ENCODE results near the gene MAIP1.

Gene MAIP1

GRCh38 chr2:199951023-199951422 is 4.4 kb upstream of the MAIP1 start:
- TF ChIP-seq ESRRG (CRISPR knock-in tag; IDR thresholded peaks at IDR 0.05) (no peak), PPARA (CRISPR knock-in tag; IDR thresholded peaks at IDR 0.05; ENCODE audit: borderline replicate concordance) (no peak), ZNF565 (CRISPR knock-in tag; conservative IDR thresholded peaks at IDR 0.05; ENCODE audit: low read depth) (no peak), POU6F1 (CRISPR knock-in tag; IDR thresholded peaks at IDR 0.05; ENCODE audit: borderline replicate concordance, low read depth) (no peak), ARNTL (CRISPR knock-in tag; IDR thresholded peaks at IDR 0.05; ENCODE audit: borderline replicate concordance, low read depth) (no peak), GLIS3 (CRISPR knock-in tag; IDR thresholded peaks at IDR 0.05) (no peak), ZNF70 (CRISPR knock-in tag; IDR thresholded peaks at IDR 0.05) (no peak), RARB (CRISPR knock-in tag; IDR thresholded peaks at IDR 0.05) (no peak), CSRNP3 (CRISPR knock-in tag; IDR thresholded peaks at IDR 0.05) (no peak), PATZ1 (CRISPR knock-in tag; IDR thresholded peaks at IDR 0.05; ENCODE audit: borderline replicate concordance) (no peak), CSDC2 (CRISPR knock-in tag; IDR thresholded peaks at IDR 0.05) (no peak), ZFP30 (CRISPR knock-in tag; IDR thresholded peaks at IDR 0.05) (no peak), ZFP3 (CRISPR knock-in tag; IDR thresholded peaks at IDR 0.05) (no peak), ISL1 (CRISPR knock-in tag; IDR thresholded peaks at IDR 0.05) (no peak), TSHZ2 (CRISPR knock-in tag; IDR thresholded peaks at IDR 0.05) (no peak), CREB5 (CRISPR knock-in tag; IDR thresholded peaks at IDR 0.05; ENCODE audit: low read depth) (no peak)
- ATAC-seq = no peak

GRCh38 chr2:199955007-199955338 is 409 bp upstream of the MAIP1 start:
- TF ChIP-seq CSDC2 (CRISPR knock-in tag; IDR thresholded peaks at IDR 0.05) (no peak), ZNF70 (CRISPR knock-in tag; IDR thresholded peaks at IDR 0.05) (no peak), ZFP3 (CRISPR knock-in tag; IDR thresholded peaks at IDR 0.05) (peak; percentile 88), ZNF8 (CRISPR knock-in tag; IDR thresholded peaks at IDR 0.05) (no peak)
- peak; percentile 84 for ATAC-seq

- ATAC-seq = no peak
- TF ChIP-seq ZNF565 (CRISPR knock-in tag; conservative IDR thresholded peaks at IDR 0.05; ENCODE audit: low read depth) = no peak
These were observed 639 bp downstream of the MAIP1 start for GRCh38 chr2:199956062-199956380.

- TF ChIP-seq ZNF565 (CRISPR knock-in tag; conservative IDR thresholded peaks at IDR 0.05; ENCODE audit: low read depth) (no peak), ZC3H10 (CRISPR knock-in tag; IDR thresholded peaks at IDR 0.05) (no peak), PATZ1 (CRISPR knock-in tag; IDR thresholded peaks at IDR 0.05; ENCODE audit: borderline replicate concordance) (no peak), PPARA (CRISPR knock-in tag; IDR thresholded peaks at IDR 0.05; ENCODE audit: borderline replicate concordance) (no peak), ZFP3 (CRISPR knock-in tag; IDR thresholded peaks at IDR 0.05) (no peak), RARB (CRISPR knock-in tag; IDR thresholded peaks at IDR 0.05) (no peak), ESRRG (CRISPR knock-in tag; IDR thresholded peaks at IDR 0.05) (no peak), CSRNP3 (CRISPR knock-in tag; IDR thresholded peaks at IDR 0.05) (no peak), BACH2 (CRISPR knock-in tag; IDR thresholded peaks at IDR 0.05; ENCODE audit: borderline replicate concordance) (no peak)
- no peak for ATAC-seq
These were observed 2.6 kb downstream of the MAIP1 start for GRCh38 chr2:199958014-199958413.
